ENCODE results near the gene RPL12.
A peak's percentile ranks its signal among the peaks of the same experiment; 100 is the strongest.

- TF ChIP-seq ZBTB1 (CRISPR knock-in tag; IDR thresholded peaks at IDR 0.05; ENCODE audit: borderline replicate concordance, low read depth) (no peak), POLR2AphosphoS5 (IDR thresholded peaks at IDR 0.05; ENCODE audit: control insufficient read depth, insufficient read depth, low read depth, low read length) (peak; percentile 55; the same call in 1 of the 2 replicates), SUPT5H (IDR thresholded peaks at IDR 0.05) (peak; percentile 84), NRF1 (conservative IDR thresholded peaks at IDR 0.05 in 1 of 2, IDR thresholded peaks at IDR 0.05 in 1 of 2) (no peak), JUND (IDR thresholded peaks at IDR 0.05; ENCODE audit: borderline replicate concordance, low read depth, low read length) (no peak), JUND (tag; IDR thresholded peaks at IDR 0.05; ENCODE audit: borderline replicate concordance, low read depth, low read length) (no peak), NR2C2 (CRISPR knock-in tag; IDR thresholded peaks at IDR 0.05) (no peak), NR2C2 (tag; IDR thresholded peaks at IDR 0.05) (no peak), KLF1 (tag; IDR thresholded peaks at IDR 0.05) (no peak), MAFK (IDR thresholded peaks at IDR 0.05; ENCODE audit: low read length) (no peak), MYC (IDR thresholded peaks at IDR 0.05; ENCODE audit: low read depth, low read length) (no peak), MYC (CRISPR knock-in tag; IDR thresholded peaks at IDR 0.05; ENCODE audit: borderline replicate concordance, low read depth) (no peak), ZNF512 (tag; IDR thresholded peaks at IDR 0.05) (no peak), ZBTB8A (IDR thresholded peaks at IDR 0.05; ENCODE audit: partially characterized antibody) (no peak), ZNF830 (CRISPR knock-in tag; IDR thresholded peaks at IDR 0.05) (no peak)
- TF ChIP-seq, protein P1, sequence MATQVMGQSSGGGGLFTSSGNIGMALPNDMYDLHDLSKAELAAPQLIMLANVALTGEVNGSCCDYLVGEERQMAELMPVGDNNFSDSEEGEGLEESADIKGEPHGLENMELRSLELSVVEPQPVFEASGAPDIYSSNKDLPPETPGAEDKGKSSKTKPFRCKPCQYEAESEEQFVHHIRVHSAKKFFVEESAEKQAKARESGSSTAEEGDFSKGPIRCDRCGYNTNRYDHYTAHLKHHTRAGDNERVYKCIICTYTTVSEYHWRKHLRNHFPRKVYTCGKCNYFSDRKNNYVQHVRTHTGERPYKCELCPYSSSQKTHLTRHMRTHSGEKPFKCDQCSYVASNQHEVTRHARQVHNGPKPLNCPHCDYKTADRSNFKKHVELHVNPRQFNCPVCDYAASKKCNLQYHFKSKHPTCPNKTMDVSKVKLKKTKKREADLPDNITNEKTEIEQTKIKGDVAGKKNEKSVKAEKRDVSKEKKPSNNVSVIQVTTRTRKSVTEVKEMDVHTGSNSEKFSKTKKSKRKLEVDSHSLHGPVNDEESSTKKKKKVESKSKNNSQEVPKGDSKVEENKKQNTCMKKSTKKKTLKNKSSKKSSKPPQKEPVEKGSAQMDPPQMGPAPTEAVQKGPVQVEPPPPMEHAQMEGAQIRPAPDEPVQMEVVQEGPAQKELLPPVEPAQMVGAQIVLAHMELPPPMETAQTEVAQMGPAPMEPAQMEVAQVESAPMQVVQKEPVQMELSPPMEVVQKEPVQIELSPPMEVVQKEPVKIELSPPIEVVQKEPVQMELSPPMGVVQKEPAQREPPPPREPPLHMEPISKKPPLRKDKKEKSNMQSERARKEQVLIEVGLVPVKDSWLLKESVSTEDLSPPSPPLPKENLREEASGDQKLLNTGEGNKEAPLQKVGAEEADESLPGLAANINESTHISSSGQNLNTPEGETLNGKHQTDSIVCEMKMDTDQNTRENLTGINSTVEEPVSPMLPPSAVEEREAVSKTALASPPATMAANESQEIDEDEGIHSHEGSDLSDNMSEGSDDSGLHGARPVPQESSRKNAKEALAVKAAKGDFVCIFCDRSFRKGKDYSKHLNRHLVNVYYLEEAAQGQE (IDR thresholded peaks at IDR 0.05; ENCODE audit: borderline replicate concordance), result no peak
- TF ChIP-seq, protein P1 (CRISPR knock-in tag; IDR thresholded peaks at IDR 0.05; ENCODE audit: low read depth), result no peak
- TF ChIP-seq, protein P2, sequence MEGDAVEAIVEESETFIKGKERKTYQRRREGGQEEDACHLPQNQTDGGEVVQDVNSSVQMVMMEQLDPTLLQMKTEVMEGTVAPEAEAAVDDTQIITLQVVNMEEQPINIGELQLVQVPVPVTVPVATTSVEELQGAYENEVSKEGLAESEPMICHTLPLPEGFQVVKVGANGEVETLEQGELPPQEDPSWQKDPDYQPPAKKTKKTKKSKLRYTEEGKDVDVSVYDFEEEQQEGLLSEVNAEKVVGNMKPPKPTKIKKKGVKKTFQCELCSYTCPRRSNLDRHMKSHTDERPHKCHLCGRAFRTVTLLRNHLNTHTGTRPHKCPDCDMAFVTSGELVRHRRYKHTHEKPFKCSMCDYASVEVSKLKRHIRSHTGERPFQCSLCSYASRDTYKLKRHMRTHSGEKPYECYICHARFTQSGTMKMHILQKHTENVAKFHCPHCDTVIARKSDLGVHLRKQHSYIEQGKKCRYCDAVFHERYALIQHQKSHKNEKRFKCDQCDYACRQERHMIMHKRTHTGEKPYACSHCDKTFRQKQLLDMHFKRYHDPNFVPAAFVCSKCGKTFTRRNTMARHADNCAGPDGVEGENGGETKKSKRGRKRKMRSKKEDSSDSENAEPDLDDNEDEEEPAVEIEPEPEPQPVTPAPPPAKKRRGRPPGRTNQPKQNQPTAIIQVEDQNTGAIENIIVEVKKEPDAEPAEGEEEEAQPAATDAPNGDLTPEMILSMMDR (IDR thresholded peaks at IDR 0.05 in 2 of 3, conservative IDR thresholded peaks at IDR 0.05 in 1 of 3; ENCODE audit: insufficient read depth in 2 of 3, low read depth in 1 of 3, low read length in 3 of 3), result no peak
These were observed 5.1 kb downstream of the RPL12 start for GRCh38 chr9:127445851-127446712.

All from K562 (cell line).